ENCODE measurements around the gene GPD2.

DNA sequence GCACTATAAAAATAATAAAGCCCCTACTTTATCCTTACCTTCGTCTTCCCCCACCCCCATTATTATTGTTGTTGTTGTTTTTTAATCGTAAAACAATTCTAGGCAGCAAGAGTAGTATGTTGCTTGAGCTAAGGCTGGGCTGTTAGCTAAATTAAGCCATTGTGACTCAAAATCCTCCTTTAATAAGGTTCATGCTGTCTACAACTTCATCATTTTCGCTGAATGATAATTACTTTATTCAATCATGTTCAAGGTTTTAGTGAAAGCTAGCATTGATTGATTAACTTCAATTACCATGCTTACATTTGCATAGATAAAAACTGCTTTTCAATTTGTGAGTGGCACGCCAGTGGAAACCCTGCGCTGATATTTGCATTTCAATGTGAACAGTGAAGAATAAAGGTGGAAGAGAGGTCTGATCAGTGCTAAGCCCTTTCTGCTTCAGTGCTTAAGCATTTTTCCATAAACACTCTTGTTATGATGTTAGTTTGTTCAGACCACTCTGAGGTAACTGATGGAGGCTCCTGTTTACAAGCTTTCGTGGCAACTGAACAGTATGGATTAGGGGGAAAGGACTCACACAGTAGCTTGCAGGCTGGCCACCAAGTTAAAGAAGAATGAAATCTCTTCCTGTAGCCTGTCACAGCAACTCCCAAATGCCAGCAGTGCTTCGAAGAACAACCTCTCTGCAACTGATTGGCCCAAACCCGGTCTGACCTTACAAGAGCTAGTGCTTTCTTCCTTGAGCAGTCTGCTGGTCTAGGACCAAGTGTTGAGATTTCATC, 156.8 kb downstream of the GPD2 start:
- TF ChIP-seq, protein P1, sequence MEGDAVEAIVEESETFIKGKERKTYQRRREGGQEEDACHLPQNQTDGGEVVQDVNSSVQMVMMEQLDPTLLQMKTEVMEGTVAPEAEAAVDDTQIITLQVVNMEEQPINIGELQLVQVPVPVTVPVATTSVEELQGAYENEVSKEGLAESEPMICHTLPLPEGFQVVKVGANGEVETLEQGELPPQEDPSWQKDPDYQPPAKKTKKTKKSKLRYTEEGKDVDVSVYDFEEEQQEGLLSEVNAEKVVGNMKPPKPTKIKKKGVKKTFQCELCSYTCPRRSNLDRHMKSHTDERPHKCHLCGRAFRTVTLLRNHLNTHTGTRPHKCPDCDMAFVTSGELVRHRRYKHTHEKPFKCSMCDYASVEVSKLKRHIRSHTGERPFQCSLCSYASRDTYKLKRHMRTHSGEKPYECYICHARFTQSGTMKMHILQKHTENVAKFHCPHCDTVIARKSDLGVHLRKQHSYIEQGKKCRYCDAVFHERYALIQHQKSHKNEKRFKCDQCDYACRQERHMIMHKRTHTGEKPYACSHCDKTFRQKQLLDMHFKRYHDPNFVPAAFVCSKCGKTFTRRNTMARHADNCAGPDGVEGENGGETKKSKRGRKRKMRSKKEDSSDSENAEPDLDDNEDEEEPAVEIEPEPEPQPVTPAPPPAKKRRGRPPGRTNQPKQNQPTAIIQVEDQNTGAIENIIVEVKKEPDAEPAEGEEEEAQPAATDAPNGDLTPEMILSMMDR (IDR thresholded peaks at IDR 0.05), result no peak
- no peak for TF ChIP-seq POLR2A (IDR thresholded peaks at IDR 0.05)
